GM19324 (cell line): ENCODE measurements around the gene KLHDC9.
"Not testable (repeated sequence)": the region's sequence is repeated elsewhere in the genome, so short reads cannot be mapped to it uniquely, and the experiment has no call there.

Experiments
- ATAC-seq: cut with Tn5 transposase; IDR thresholded peaks from one replicate; pipeline ENCODE4 v1.9.1; 2021; ENCODE audit warnings: mild to moderate bottlenecking, moderate library complexity; ENCODE audit not compliant: unreplicated experiment, low FRiP score

Gene KLHDC9

DNA sequence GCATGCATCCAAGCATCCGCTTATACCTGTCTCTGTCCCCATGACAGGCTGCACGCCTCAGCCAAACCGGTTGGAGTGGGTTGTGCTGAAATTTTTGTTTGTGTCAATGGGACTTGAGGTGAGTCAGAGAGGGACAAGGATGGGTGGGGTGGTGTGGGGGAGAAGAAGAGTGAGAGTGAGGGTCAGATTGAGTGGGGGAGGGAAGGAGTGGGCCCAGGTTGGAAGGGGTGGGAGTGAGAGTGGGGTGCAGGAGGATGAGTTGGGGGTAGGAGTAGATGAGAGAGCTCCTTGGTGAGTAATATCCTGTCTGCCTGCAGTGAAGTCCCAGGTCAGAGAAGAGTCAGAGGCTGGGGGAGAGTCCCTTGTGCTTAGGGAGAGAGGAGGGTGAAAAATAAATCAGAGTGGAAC is 5.5 kb upstream of the KLHDC9 start:
- ATAC-seq, result no peak

DNA sequence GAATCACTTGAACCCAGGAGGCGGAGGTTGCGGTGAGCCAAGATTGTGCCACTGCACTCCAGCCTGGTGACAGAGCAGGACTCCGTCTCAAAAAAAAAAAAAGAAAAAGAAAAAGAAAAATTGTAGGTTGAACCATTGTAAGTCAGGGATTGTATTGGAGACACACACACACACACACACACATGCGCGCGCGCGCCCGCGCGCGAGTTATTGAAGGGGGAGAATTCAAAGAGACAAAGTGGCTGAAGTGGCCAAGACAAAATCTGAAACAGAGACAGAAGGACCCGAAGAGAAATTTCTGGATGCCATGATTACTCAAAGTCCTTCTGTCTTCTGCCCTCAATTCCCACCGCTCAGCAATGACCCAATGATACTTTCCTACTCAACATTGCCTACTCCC is 3.7 kb upstream of the KLHDC9 start:
- no peak for ATAC-seq

DNA sequence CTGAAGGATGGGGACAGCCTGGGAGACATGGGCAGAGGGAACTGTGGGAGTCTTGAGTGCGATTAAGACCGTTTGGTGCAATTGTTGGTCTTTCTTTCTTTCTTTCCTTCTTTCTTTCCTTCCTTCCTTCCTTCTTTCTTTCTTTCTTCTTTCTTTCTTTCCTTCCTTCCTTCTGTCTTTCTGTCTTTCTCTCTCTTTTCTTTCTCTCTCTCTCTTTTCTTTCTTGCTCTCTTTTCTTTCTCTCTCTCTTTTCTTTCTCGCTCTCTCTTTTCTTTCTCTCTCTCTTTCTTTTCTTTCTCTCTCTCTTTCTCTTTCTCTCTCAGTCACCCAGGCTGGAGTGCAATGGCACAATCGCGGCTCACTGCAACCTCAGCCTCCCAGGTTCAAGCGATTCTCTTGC is 2.9 kb upstream of the KLHDC9 start:
- ATAC-seq, result no peak

DNA sequence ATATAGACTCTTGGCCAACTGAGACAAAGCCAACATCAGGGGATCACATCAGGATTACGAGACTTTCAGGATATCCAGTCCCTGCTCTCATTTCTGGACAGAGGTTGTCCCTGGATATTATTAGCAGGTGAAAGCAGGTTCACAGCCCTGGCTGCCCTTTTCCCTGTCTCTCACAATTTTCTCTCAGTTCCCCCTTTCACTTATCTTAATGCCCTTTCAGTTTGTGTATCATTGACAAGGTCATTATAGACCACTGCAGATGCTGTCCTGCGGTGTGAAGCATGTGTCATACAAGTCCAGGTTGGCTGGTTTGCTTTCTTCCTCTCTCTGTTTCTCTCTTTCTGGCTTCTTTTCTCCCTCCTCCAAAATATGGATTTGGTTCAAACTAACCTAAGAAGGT is 2.1 kb upstream of the KLHDC9 start:
- ATAC-seq, result no peak

DNA sequence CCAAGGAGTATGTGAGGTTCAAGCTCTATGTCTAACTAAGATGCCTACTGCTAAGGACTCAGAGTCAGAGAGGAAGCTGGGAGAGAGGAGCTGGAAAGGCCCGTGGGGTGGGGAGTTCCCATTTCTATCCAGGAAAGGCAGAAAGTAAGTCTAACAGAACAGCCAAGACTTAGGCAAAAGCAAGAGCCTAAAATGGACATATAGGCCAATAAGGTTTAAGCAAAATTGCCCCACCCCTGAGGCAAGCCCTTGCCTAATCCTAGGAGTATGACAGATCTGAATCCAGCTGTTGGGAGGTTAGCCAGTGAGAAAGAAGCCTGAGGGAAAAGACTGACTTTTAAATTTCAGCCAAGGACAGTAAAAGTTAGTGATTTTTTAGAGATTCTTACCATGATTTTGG is 1.6 kb upstream of the KLHDC9 start:
- ATAC-seq, result no peak

DNA sequence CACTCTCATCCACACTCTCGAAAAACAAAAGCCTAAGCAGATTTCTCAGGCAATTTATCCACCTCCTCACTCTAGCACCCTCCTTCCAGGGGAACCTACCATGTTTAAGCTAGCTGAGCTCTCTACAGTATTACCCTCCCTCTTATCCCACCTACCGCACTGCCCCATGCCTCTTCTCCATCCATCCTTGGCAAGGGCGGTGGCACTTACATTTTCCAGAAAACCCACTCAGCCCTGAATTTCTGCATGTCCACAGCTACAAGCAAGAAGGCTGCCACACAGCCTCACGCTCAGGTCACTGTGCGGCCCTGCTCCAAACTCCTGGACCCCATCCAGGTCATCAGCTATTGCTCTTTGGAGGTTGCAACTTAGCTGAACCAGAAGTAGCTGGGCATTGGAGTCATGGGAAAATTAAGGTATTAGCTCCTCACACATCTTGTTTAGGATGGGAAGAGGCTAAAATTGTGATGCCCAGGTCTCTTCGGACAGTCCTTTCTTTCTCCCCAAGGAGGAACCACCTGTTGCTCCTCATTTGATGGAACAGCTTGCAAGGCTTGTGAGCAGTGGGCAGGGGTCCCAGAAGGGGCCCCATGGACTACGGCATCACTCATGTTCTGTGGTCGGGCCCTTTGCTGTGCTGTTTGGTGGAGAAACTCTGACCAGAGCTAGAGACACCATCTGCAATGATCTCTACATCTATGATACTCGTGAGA is 1.1 kb downstream of the KLHDC9 start:
- ATAC-seq, result no peak

DNA sequence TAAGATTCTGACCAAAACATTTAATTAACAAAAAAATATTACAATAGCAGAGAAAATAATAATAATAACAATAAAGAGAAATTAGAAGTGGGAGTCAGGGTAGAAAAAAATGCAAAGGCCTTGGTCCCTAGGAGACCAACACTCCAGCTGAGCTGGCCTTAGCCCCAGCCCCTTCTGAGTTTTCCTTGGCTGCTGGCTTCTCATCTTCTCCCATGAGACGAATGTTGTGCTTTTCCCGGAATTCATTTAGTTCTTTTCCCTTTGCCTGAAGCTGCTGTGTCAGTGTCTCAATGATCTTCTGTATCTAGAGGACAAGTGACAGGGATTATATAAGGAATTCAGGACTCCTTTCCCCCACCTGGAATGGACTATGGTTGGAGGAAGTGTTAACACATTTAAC is 2.4 kb downstream of the KLHDC9 start:
- ATAC-seq, result no peak

DNA sequence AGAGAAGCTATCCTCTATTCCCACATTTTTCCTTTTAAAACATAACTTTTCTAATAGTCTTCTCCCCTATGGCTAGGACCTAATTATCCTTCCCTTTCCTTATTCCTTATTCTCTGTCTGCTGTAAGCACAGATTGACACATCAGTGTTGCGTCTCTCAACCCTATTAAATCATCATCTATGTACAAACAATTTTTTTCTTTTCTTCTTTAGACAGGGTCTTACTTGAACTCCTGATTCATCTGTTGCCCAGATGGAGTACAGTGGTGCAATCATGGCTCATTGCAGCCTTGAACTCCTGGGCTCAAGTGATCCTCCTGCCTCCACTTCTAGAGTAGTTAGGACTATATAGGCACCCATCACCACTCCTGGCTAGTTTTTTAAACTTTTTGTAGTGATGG is 8.3 kb downstream of the KLHDC9 start:
- no peak for ATAC-seq

DNA sequence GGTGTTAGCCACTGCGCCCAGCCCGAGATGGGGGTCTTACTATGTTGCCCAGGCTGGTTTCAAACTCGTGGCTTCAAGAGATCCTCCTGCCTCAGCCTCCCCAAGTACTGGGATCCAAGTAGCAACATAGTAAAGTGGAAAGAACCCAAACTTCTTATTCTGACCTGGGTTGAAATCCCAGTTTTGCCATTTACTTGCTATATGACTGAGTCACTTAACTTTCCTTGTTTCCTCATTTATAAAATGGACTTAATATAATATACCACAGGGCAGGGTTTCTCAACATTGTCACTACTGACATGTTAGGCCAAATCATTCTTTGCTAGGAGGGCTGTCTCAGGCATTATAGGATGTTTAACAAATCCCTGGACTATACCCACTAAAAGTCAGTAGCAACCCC is 13.0 kb downstream of the KLHDC9 start:
- ATAC-seq, result no peak

DNA sequence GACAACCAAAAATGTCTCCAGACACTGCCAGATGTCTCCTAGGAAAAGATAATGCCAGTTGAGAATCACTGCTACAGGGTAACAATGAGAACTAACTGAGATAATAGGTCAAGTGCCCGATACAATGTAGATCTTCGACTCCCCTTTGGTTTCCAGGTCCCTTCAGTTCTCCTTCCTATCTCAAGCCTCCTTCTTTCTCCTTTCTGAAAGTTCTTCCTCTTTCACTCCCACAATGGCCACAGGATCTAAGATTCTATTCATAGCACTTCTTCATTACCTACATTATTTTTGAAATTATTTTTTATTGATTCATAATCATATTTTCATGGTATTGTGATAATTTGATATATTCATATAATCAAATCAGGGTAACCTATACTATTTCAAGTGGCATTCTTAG is 13.4 kb downstream of the KLHDC9 start:
- no peak for ATAC-seq

DNA sequence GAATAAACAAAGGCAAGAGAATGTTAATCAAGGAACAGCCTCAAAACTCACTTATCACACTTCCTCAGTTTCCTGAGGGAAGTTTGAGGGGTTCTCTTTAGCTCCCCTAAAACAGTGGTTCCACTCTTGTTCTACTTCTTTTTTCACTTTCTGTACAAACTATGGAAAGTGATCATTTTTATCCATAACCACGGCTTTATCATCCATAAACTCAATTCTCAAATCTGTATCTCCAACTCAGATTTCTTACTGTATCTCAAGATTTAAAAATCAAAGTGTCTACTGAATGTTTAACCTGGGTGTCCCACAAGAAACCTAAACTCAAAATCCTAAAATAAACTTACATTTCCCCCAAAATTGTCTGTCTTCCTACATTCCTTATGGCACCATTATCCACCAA is 15.8 kb downstream of the KLHDC9 start:
- ATAC-seq, result no peak

DNA sequence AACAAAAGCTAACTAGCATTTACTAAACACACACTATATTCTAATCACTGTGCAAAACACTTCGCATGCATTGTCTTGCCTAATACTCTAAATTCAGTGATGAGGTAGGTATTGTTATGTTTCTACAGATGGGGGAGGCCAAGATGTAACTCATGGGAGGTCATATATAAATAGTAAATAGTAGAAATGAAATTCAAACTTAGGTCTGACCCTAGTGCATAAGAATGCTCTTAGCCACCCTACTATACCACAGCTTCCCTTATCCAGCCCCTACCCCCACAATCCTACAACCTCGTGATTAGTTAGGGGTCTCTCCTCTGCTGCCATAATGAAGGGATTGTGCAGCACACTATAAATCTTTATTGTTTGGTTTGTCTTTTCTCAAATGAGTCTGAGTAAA is 16.4 kb downstream of the KLHDC9 start:
- ATAC-seq, result no peak

DNA sequence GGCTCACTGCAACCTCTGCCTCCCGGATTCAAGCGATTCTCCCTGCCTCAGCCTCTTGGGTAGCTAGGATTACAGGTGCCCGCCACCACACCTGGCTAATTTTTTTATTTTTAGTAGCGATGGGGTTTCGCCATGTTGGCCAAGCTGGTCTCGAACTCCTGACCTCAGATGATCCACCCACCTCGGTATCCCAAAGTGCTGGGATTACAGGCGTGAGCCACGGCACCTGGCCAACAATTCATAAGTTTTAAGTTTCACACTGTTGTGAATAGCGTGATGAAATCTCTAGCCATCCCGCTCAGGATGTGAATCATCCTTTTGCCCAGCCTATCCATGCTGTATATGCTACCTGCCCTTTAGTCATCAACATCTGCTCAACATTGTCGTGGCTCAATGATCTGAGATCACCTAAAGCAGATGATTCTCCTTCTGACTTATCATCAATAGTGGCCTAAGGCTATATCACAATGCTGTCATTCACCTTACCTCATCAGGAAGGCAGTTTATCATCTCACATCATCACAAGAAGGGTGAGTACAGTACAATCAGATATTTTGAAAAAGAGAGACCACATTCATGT is 17.1 kb downstream of the KLHDC9 start:
- ATAC-seq, result no peak

DNA sequence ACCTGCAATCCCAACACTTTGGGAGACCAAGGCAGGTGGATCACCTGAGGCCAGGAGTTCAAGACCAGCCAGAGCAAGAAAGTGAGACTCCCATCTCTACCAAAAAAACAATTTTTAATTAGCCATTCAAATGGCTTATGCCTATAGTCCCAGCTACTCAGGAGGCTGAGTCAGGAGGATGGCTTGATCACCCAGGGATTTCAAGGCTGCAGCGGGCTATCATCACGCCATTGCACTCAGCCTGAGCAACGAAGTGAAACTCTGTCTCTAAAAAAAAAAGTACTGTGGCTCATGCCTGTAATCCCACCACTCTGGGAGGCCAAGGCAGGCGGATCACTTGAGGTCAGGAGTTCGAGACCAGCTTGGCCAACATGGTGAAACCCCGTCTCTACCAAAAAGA is 17.8 kb downstream of the KLHDC9 start:
- not testable (repeated sequence) for ATAC-seq

DNA sequence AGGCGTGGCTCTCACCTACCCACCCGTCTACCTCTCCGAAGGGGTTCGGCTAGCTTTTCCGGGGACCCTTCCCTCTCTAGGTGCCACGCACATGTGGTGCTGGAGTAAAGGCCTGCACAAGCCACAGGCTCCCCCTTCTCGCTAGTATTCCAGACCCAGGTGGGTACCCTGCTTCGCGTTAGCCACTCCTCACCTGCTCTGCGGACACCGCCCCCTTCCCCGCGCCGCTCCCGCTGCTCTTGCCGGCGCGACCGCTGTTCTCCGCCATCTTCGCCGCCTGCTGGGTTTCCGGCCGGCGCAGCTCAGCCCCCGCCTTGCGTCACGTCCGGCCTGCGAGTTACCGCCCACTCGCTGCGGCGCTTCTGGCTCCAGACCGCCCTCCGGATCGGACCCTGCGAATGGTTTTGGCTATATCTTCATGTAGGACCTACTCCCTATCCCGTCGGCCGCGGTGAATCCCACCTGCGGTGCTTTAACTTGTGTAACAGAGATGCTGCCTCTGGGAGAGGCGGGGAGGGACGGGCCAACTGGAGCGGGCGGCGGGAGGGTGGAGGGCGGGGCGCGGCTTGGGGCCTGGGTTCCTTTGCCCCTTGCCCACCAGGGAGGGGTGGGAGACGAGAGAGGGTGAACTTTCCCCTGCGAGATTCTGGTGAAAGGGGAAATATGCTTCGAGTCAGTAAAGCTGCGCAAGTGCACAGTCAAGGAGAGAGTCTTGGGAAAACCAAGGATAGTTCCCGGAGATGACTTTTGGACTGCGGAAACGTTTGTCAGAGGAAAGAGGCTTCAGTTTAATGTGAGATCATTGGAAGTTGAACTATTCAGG is 19.8 kb downstream of the KLHDC9 start, which contains the start of the genes NIT1 and PFDN2:
TSS of gene NIT1 (plus strand) at position 347 of the 823 bp plus-strand sequence. CDS start at position 419, 72 bp downstream.
TSS of gene PFDN2 (minus strand) at position 279 of the 823 bp plus-strand sequence. CDS start at position 268, 11 bp downstream.
- ATAC-seq, result peak; percentile 87

DNA sequence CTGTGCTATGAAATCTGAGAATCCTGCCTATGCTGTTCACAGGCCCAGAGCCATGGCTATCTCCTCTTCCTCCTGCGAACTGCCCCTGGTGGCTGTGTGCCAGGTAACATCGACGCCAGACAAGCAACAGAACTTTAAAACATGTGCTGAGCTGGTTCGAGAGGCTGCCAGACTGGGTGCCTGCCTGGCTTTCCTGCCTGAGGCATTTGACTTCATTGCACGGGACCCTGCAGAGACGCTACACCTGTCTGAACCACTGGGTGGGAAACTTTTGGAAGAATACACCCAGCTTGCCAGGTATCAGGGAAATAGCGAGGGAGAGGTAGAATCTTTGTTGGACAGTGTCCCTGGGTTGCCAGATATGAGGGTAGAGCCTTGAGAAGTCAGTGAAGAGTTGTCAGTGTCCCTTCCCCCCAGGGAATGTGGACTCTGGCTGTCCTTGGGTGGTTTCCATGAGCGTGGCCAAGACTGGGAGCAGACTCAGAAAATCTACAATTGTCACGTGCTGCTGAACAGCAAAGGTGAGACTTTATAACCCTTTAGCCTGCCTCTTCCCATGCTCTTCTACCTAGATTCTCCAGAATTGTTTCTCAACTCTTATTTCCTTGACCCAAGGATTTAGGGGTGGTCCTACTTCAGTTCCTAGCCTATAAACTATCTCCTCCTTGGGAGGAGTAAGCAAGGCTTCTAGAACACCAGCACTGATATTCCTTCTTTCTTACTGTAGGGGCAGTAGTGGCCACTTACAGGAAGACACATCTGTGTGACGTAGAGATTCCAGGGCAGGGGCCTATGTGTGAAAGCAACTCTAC is 21.1 kb downstream of the KLHDC9 start:
- ATAC-seq, result no peak

DNA sequence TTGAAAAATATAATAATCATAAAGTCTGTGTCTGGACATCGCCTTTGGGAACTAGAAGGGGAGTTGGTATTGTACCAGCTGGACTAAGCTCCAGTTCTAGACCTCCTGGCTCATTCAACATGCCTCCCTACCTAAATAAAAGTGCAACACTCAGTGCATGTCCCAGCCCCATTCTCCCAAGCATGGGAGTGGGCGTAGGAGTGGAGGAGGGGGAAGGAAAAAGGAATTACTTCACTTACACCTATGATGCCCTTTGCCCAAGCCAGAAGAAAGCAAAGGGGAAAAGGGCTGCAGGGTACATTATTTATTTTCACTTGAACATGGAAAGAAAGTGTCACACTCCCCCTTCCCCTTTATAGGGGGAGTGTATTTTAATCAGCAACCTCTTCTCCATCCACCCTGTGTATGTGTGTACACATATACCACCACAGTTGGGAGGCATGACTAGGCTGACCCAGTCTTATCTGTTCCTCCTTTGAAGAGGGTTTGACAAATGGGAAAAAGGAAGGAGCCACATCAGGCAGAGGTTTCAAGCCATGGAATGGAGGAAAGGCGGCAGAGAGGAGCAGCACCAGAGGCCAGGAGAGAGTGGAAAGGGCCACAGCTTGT is 23.0 kb downstream of the KLHDC9 start:
- ATAC-seq, result no peak

DNA sequence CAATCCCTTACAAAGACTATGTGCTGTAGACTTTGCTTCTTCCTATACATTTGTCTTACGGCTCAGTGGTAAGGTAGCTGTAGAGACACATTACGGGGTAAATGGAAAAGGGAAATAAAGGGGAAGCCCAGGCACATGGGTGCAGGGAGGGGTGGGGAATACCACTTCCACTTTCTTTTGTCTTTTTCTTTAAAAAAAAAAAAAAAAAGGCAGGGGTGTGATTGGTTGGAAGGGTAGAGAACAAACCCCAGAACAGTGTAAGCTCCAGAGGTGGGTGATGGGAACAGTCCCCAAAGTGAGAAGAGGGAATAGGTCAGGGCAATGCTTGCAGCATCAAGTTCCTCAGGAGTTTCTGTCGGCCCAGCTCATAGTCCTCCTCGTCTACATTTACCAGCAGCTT is 23.7 kb downstream of the KLHDC9 start:
- no peak for ATAC-seq

DNA sequence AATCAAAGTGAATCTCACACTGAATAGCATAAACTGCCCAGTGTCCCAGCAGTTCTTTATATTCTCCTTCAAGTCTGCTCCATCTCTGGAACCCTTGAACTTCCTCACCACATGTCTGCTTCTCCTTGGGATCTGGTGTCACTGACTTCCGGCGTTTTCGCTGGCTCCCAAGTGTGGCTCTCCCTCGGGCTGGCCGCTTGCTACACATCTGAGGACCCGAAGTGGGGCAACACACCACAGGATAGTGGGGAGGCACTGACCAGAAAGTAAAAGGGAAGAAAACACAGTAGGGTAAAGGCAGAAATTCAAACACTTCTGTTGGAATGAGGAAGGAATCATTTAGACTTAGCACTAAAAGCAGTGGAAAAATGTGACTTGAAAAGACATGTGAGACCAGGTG is 24.8 kb downstream of the KLHDC9 start:
- no peak for ATAC-seq

DNA sequence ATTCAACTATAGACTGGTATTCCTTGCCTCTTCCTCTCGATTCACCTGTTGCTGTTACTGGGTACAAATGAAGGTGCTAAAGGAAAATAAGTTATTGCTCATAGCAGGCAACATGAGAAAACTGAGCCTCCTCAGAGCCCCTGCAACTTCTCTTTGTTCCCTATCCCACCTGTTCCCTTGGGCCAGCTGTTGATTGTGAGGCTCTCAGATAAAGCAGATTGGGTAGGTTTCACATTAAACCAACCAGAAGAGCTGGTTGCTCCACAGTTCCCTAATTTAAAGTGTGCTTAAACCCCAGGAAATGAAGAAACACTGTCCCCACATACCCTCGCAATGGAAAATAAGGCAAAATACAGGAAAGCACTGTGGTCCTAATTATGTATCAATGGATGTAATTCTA is 29.5 kb downstream of the KLHDC9 start:
- no peak for ATAC-seq
